ENCODE measurements around the gene PFKFB4.

The PFKFB4 gene

DNA sequence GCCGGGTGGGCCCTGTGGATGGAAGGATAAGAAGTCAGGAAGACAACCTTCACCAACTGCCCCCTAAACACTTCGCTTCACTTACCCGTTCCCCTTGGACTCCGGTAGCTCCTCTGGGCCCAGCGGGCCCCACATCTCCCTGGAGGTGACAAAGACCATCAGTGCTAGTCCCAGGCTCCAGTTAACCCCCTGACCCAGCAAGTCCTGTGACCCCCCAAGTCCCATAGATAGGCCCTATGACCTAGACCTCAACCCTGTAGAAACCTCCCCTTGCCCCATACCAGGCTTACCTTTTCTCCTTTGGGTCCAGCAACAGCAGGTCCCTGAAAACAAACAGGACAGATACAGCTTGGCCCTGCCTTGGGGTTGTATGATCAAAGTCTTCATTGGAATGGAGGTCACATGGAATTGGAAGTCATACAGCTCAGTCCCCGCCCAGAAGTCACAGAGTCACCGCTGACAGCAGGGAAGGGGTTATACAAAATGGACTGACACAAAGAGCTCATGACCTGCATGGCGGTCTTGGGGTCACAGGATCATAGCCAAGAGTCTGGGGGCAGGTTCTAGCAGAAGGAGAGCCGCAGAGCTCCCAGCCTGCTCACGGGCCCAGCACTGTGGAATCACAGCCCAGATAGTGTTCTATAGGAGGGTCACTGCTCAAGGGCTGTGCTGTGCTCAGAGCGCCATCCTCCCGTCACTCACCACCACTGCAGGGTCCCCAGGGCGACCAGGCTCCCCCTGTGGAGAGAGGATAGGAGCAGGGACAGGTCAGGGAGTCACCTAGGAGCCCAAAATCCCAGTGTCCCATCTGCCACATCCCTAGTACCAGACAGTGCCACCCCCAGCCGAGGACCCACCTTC, 25.2 kb upstream of the PFKFB4 start:
- no peak for DNase-seq

DNA sequence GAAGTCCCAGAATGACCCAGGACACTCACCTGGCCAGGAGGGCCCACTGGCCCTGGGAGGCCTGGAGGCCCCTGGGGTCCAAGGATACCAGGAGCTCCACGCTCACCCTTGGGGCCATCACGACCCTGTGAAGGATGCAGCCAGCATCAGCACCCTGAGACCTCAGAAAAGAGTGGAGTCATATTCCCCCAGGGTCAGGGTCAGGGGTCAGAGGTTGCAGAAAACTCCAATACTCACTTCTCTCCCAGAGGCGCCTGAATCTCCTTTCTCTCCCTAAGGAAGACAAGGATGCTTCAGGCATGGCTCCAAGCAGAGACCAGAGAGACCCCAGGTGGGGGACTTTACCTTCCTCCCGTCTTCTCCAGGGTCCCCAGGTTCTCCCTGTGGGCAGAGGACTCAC, 20.0 kb upstream of the PFKFB4 start:
- no peak for DNase-seq

- DNase-seq: no peak
Measured at GRCh38 chr3:48575366-48575765, 18.8 kb upstream of the PFKFB4 start.

DNA sequence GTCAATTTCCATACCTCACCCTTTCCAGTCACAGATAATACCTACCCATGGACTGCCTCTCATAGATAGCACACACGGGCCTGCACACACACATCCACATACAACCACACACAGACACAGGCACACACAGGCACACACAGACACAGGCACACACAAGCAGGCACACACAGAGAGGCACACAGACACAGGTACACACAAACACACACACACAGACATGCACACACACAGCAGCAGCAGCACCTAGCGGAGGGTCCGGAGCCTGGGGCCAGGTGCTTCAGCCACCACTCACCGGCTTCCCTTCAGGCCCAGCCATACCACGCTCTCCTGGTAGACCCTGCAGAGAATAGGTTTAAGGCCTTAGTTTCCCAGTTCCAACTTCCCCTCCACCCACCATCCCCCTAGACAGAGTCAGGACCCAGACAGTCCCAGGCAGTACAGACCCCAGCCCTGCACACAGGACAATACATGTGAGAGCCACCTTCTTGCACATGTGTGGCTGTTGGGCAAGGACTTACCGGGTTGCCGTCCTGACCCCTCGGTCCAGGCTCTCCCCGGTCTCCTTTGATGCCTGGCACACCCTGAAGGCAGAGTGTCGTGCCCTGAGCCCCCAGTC, 17.5 kb upstream of the PFKFB4 start:
- DNase-seq: no peak

DNA sequence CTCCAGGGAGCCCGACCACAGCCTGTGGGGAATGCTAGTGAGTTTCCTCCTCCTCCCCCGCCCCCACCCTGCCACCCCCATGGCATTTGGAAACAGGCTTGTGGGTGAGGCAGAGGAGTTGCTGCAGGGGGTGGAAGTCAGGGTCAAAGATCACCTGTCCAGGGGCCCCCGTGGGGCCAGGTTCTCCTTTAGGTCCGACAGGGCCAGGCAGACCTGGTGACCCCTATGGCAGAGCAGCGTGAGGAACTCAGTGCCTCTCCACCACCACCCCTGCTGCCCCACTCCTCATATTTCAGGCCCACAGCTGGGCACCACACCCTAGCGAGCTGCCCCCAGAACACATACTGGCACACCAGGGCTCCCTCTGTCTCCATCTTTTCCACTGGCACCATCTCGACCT, 15.9 kb upstream of the PFKFB4 start:
- DNase-seq: no peak

GRCh38 chr3:48571938-48572337, 15.3 kb upstream of the PFKFB4 start:
- DNase-seq: no peak

- no peak for DNase-seq
Measured at GRCh38 chr3:48569808-48570450, 13.3 kb upstream of the PFKFB4 start.

- no peak for DNase-seq
Measured at GRCh38 chr3:48569400-48569799, 12.8 kb upstream of the PFKFB4 start.

DNA sequence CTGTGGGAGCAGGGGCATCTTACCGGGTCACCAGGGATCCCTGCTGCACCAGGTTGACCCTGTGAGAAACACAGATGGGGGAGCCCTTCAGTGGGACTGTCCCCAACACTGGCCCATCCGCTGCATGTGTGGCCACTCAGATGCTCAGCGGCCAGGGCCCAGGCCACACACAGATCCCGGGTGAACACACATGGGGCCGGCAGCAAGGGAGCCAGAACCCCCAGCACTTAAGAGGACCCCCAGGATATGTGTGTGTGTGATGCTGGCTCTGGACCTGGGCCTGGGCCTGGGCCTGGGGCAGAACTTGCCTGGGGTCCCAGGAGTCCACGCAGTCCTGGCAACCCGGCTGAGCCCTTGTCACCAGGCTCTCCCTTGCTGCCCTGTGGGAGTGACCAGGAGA, 11.9 kb upstream of the PFKFB4 start:
- DNase-seq: no peak

- DNase-seq: no peak
Measured at GRCh38 chr3:48567500-48567899, 10.9 kb upstream of the PFKFB4 start.

DNA sequence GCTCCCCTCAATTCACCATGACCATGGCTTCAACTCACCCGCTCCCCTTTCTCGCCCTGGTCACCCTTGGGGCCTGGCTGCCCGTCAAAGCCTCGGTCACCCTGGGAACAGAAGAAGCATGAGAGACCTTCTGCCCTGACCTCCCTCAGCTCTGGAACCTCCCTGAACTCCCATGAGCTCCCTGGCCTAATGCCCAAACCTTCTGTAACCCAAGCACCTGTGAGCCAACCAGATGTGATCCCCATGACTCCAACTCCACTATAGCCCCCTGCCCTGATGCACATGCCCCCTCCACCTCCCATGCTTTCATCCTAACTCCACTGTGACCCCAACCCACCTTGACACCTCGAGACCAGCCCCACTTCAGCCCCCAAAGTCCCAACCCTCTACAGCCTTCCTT, 10.5 kb upstream of the PFKFB4 start:
- no peak for DNase-seq

- no peak for DNase-seq
Measured at GRCh38 chr3:48566401-48566760, 9.8 kb upstream of the PFKFB4 start.

DNA sequence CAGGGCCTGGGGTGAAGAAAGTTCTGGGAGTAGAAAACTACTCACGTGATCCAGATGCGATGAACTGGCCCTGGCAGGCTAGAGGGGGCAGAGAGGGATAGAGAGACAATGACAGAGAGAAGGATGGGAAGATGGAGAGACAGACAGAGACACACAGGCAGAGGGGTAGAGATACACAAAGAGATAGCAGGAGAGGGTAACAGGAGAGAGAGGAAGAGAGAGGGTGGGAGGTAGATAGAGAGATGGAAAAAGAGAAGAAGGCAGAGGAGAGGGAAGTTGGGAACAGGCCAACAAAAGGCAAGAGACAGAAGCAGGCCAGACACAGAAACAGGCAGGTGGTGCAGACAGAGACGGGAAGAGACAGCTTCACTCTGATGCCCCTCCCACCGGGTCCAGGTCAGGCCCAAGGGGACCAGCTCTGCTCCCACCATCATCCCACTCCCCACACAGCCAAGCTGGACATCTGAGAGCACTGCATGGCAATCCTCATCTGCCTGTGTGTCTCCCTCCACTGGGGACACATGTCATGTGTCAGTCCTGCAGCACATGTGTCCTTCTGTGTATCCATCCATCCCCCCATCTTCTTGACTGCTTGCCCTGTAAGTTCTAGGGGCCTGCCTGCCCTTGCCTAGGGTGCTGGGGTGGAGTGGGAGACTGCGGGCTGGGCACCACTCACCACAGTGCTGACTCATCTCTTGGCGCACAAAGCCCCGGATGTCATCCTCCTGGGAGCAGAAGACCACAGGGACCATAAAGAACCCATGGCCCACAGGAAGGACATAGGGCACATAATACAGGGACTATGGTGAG, 9.2 kb upstream of the PFKFB4 start:
- DNase-seq: no peak

GRCh38 chr3:48565186-48565585, 8.6 kb upstream of the PFKFB4 start:
- no peak for DNase-seq

DNA sequence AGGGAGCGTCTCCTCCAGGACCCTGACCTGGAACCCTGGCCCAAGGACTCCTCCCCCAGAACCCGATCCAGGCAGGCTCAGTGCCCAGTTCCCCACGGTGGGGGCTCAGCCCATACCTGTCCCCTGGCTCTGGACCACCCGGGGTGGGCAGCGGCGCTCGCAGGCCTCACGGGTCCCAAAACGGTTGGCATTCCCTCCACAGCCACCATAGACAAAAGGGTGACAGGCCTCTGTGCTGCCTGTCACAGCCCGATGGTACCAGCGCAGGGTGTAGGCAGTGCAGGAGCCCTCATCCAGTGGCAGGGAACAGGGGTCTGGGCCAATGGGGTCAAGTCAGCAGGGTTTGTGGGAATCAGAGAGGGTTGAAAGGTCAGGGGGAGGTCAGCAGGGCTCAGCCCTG, 8.1 kb upstream of the PFKFB4 start:
- DNase-seq: no peak

DNA sequence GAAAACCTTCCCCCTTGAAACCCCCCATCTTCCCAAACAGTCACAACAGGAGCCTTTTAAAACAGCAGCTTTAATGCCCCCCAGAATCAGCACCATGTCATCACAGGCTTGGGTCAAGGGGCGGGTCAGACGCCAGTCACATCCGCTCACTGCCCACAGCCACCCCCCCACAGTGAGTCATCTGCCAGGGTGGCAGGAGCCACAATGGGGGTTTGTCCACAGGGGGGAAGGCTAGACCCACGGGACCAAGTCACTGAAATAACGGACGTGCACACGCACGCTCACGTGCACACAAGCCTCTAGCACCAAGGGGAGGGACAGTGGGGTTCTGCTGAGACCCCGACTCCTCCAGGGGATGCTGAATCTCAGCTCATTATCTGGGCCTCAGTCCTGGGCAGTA, 7.4 kb upstream of the PFKFB4 start:
- DNase-seq: no peak

DNA sequence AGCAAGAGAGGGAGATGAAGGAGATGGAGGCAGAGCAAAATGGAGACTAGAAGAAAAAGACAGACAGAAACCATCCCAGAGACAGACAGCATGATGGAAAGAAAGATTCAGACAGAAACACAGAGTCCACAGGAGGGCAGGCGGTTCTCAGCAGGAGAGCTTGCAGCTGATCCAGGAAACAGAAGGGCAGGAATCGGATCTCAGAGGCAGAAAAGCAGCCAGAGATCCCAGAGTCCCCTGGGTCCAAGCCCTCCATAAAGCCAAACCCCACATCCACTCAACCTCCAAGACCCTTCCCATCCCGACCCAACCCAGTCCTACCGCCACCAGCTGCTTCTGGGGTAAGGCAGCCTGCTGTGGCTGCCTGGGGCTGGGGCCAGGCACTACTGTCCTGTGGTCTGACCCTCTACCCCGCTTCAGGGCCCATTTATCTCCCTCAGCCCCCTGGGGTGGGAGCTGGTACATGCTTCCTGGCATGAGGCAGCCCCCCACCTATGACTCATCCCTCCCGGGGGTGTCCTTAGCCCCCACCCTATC, 6.8 kb upstream of the PFKFB4 start, which contains the start of gene UCN2:
Gene UCN2 (minus strand): TSS at position 400 of the 537 bp plus-strand sequence. CDS start 657 bp downstream, outside the sequence.
- DNase-seq: no peak

- no peak for DNase-seq
Measured at GRCh38 chr3:48562367-48563095, 5.9 kb upstream of the PFKFB4 start.

- no peak for DNase-seq
Measured at GRCh38 chr3:48561045-48561736, 4.6 kb upstream of the PFKFB4 start.

DNA sequence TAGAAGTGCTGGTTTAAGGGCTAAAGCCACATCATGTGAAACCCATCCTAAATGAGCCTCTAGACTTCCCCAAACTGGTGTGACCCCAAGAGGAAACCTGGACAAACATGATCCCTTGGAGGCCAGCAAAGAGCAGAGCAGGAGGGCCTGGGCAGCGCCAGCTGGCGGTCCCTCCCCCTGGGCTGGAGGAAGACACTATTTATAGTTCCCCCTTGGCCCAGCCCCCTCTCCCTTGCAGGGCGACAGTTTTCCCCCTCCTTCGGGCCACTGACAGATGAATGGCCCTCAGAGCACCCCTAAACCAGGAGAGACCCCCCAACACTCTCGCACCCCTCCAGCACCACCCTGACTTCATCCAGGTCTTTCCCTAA, 4.0 kb upstream of the PFKFB4 start:
- no peak for DNase-seq

- DNase-seq: no peak
Measured at GRCh38 chr3:48558493-48559134, 2.0 kb upstream of the PFKFB4 start.
